ENCODE measurements around the gene HOXC12.

HOXC12 gene

DNA sequence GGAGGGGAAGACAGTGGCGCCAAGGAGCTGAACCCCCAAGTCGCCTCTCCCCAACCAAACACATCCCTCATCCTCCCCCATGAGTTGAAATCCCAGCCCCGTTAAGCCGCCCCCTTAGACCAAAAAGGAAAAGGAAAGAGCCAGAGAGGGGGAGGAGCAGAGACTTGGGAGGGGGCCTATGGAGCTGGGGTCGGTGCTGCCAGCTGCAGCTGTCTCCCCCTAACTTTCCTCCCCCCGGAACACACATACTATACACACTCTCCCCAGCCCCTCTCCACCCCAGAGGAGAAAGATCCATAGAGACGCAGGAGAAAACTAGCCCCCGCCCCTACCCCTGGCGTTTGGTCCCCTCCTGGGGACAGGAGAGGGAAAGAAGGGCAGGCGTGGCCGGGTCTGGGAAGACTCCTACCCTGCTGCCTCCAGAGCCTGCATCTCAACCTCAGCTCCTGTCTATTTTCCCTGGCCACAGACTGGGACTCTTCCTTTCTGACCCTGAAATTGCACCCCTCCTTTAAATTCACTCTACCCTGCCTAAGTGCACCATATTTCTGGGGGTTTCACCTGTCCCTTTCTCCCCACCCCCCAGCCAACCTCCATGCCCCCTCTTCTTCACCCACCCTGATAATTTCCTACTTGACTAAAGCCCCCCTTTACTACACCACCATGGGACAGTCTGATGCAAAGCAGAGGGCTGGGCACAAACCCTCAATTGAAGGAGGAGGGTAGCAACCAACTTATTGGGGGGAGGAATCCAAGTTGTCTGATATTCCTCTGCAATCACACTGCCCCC is 43.6 kb downstream of the HOXC12 start:
- no peak for DNase-seq

DNA sequence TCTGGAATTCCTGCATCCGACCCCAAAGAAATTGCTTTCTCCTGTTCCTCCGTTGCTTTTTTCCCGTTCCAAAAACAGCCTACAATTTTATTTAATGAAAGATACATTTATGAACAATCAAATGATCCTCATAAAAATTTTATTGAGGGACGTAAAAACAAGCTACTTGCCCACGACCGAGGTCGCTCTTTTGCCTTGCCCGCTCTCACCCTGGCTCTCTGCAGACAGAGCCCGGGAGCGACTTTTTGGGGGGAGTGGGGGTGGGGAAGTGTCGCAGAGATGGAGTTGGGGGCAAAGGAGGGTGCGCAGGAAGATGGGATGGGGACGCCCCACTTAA is 44.2 kb downstream of the HOXC12 start:
- no peak for DNase-seq

DNA sequence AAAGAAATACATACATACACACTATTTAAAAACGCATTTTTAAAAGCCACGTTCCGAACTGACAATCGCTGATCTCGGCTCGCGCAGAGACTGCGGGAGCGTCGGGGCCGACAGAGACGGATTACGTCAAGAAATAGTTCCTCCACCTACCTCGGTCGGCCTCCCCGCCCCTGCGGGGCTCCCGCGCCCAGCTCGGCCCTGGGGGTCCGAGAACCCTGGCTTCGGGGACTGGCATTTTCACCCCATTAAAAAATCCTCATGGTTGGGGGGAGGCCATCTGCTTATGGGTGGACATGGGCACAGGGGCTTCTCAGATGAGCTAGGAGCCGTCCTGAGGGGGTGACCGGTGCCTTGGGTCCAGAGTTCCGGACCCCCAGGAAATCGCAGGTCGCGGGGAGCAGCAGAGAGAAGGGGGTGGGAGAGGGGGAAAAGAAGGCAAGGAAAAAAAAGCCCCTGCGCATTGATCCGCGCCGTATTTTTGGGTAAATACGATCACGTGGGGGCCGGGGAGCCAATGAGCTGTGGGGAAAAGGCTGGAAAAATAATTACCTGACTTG is 44.9 kb downstream of the HOXC12 start:
- DNase-seq: no peak

DNA sequence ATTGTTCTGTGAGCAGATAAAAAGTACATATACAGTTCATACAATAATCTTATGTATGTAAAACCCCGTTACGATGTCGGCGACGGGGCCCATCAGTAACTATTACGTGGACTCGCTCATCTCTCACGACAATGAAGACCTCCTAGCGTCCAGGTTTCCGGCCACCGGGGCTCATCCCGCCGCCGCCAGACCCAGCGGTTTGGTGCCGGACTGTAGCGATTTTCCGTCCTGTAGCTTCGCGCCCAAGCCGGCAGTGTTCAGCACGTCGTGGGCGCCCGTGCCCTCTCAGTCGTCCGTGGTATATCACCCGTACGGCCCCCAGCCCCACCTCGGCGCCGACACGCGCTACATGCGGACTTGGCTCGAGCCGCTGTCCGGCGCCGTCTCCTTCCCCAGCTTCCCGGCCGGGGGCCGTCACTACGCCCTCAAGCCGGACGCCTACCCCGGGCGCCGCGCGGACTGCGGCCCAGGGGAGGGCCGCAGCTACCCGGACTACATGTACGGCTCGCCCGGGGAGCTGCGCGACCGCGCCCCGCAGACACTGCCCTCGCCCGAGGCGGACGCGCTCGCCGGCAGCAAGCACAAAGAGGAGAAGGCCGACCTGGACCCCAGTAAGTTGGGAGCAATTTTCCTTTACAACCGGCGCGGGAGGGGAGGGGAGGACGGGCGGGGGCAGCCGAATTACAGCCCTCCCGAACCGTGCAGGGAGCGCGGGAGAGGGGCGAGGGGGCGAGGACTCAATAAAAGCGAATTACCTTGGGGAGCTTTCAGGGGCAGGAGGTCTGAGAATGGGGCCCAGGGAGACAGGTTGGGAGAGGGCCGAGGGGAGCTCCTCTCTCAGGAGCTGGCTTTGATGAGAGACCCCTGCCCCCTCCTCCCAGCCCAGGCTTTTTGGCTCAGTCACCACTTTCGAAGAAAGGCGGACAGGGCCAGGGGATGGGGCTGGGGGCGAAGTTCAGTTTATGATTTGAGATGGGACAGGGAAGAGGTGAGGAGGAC is 45.7 kb downstream of the HOXC12 start, which contains the start of gene HOXC9:
Gene HOXC9, plus strand, starts transcription at position 46 of the 999 bp plus-strand sequence. Its CDS starts 28 bp downstream, at position 74.
- DNase-seq: no peak

DNA sequence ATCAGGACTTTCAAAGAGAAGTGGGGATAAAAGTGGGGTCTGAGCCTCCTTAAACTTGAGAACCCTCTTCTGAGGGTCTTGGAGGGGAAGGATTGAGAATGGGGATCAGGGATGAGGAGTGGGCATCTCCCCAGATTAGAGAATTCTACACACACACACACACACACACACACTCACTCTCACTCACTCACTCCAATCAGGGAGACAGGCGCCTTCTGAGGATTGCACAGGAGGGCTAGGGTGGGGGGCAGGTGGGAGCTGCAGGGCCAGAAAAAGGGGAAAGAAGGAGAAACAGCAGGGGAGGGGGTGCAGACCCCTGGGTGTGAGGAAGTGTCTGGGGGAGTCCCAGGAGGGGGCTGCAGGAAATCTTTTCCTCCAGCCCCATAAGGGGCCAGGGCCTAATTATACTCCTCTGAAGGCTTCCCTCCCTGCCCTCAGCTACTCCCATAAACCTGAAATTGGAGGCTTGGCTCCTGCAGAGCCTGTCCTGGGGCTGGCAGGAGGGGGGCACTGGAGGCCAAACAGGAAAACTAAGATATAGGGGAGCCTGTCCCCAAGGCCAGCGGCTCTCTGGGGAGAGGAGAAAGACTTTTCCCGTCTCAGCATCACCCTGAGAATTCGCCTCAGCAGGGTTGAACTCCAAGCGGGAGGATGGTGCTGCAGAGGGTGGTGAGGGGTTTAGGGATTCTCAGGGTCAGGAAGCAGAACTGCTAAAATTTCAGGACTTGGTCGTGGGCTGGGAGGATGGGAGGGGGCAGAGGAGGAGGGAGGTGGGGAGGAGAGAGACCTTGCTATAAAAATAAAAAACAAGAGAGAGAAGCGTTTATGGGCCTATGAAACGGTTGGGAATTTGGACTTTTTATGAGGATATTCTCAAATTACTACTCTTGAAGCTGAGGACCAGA is 46.8 kb downstream of the HOXC12 start:
- no peak for DNase-seq

DNA sequence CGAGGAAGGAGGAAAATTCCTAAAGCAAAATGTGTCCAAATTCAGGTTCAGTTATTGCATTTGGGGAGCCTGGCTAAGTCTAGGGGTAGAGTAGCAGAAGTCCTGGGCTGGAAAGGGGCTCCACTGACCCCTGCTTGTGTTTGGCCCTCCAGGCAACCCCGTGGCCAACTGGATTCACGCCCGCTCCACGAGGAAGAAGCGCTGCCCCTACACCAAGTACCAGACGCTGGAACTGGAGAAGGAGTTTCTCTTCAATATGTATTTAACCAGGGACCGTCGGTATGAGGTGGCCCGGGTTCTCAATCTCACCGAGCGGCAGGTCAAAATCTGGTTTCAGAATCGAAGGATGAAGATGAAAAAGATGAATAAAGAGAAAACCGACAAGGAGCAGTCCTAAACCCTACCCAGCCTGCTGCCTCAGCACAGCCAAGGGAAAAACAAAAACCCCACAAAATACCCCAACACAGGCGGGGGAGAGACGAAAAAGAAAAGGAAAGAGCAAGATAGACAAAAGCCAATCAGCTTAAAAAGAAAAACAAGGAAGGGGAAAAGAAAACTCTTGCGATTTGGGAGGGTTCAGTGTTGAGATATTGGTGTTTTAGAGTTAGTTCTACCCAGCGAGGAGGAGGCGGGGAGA is 47.7 kb downstream of the HOXC12 start:
- no peak for DNase-seq

DNA sequence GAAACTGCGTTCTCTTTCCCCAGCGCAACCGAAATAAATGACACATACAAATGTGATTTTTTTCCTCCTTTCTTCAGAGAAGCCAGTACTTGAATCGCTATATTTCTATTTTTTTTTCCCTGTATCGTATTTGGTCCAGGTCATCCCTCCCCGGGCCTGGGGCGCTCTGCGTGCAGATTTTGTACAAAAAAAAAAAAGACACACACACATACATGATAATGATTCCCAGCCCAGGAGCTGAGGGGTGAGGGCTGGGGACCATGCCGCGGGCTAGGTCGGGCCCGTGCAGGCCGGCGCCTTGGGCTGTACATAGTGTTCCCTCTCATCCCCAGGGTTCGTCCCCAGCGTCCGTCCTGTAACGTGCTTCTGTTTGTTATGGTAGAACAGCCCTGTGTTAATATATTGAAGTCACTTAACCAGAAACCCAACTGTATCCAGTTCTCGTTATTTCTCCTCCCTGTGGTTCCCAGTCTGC is 48.2 kb downstream of the HOXC12 start:
- no peak for DNase-seq

DNA sequence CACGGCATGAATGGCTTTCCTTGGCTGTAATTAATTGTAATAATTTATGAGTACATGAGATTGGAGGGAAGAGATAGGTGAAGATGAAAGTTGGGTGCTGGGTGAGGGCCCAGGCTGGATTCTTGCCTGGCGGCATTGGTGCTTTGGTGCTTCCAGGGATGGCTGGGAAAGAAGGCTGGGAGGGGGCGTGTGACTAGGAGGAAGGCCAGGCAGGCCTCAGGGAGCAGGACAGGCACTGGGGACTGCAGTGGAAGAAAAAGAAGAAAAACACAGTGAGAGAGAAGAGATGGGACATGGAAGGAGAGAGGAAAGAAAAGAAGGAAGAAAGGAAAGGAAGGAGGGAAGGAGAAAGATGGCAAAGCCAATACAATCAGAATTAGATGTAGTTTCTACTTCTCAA is 48.9 kb downstream of the HOXC12 start:
- DNase-seq: no peak

DNA sequence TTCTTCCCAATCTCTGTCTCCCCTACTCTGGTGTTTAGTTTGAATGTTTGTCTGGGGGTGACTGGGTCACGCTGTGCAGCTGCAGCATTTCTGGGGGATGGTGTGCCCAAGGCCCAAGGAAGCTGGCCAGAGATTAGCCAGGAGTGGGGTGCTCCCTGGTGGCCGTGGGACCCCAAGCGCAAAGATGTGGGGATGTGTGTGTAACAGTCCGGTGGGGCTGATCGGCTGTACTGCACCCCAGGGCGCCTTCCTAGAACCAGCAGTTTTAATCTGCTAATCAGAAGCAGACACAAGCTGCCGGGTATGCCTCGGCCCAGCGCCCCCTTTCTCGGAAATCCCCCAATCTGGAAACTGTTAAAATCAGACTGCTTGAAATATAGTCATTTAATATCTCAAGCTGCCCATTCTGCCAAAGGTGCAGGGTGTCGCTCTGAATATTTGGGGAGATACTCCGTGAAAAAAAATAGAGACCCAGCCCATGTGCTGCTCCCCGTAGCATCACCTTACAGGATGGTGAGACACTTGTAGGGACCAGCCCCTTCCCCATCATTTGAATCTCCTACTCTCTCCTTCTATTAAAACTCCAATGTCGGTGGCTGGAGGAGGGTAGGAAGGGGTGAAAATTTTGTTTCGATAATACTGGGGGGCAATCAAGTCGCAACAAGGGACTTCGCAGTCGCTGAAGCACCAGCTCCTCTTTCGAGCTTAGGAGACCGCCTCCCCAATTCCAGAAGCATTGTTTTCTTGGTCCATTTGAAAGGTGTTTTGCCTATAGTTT is 49.5 kb downstream of the HOXC12 start:
- no peak for DNase-seq

DNA sequence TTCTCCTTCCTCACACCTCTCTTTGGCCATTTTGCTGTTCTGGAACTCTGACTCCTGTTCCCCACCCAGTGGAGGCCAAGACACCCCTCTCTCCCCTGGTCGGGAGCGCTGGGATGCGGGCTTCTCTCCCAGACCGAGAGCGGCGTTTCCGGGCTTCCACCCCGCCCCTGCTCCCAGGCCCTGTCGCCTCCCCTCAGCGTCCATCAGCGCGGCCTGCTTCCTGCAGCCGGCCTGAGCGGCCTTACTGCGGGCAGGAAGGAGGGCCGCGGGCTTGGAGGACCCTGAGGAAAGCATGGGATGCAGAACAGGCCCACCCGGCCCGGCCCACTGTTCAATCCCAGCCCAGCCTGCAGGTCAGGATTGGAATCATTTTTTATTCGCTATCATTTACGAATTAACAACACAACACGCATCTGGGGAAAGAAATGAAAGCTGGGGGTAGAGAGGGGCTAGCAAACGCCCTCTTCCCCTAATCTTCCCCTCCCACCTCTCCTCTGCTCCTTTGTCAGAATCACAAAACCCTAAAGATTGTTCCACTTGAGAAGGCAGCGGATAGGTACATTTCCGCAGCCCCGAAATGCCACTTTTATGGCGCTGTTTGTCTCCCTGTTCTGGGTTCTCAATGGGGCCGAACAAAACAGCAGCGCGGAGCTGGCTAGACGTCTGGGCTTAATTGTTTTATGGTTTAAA is 50.3 kb downstream of the HOXC12 start:
- DNase-seq: no peak

DNA sequence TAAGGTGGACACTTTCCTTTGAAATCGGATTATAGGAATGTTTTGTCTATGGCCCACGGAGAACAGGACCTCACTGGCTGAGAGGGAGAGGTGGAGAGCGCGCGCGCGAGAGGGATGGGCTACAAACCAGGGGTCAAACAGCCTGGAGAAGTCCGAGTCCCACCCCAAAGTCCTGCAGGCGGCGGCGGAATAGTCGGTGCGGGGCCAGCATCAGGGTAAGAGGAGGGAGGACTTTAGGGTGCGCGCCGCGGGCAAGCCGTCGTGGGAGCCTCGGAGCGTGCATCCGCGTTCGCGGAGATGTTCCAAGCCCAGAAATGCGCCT is 50.8 kb downstream of the HOXC12 start:
- no peak for DNase-seq

DNA sequence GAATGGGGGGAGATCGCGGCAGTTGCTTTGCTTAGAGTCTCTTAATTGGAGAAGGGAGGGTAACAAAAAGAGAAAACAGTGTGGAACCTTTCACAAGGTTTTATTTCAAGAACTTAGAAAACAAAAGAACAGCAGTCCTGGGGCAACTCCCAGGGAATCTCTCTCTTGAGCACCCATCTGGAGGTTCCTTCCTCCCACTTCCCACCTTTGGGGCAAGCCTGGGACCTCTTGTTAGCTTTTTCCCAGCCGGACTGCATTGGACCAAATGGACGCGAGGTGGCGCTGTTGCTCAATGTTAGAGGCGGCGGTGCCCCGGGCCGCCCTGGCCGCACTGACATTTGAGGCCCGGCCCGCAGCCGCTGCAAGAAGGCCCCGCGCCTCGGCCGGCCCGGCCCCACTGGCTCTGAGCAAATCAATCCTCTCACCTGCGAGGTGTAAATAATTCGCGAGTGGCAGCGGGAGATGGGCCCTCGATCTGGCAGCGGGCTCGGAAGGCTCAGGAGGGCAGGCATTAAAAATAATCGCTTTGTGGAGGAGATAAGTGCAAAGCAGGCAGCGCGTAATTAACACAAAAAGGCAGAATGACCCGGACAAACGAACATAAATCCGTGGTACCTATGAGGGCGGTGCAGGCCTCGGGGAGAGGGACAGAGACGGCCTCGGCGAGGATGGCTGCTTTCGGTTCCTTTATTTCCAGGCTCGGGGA is 51.3 kb downstream of the HOXC12 start:
- peak; percentile 75 for DNase-seq

DNA sequence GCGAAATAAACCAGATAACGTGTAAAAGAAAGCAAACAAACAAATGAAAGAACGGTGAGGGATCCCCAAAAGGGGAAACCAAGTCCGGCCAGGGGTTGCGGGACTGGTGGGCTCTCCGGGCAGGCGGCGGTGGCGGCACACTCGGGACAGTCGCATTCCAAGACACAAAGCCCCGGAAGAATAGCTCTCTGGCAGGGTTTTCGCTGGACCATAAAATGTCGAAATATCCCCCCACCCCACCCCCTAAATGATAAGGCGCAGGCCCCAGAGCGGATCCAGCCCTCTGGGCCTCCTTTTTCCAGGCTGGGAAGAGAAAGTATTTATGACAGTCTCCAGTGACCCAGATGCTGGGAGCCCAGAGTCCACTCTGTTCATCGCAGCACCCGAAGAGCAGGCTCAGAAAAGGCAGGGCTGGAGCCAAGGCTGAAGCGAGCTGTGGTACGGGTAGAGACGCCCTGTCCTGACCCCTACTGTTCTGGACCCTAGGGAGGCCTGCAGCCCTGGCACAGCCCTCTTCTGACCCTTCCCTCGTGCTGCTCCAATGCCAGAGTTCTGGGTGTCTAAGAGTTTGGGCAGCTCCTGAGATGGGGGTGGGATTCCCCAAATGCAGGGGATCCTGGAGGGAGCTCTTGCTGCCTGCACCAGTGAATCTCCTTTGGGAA is 52.0 kb downstream of the HOXC12 start:
- no peak for DNase-seq

DNA sequence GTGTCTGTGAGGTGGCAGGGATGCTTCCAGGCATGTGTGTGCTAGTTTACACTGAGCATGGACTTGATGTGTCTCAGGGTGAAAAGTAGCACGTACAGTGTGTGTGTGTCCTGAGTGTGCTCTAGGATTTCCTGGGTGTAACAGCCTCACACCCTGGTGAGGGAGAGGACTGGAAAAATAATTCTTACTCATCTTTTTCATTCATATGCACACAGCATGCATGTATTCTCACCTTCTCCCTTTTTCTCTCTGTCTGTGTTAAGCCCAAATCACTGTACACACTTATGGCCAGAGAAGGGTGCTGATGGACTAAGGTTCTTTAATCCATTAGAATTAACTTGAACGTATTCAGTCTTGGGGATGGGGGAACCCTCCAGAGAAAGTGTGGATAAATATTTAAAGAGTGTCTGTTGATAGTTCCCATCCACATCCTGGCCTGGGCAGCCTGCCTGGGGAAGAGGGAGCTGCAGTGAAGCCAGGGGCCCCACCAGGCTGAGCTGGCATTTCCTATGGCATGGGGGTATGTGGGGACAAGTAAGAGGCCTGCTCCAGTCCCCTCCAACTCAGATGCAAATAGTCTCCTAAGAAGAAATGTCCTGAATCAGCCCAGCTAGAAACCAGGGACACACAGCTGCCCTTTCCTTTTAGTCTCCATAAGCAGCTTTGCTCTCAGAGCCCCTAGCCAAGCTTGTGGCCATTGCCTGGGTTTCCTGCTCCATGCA is 53.0 kb downstream of the HOXC12 start:
- DNase-seq: no peak

DNA sequence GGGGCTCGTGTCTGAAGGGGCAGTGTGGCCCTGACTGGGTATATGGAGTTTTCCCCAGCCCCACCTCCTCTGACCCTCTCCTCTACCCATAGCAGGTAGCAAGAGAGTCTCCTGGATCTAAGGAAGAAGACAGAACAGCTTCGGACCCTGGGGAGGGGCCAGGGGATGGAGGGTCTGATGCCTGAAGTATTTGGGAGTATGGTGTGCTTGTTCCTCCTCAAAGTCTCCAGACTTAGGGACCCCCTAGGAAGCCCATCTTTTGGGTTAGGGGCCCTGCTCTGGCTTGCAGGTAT is 53.5 kb downstream of the HOXC12 start:
- no peak for DNase-seq

Data from activated CD4-positive, alpha-beta T cell treated with anti-CD3 and anti-CD28 coated beads for 1 hour (primary cell).